Activated naive CD8-positive, alpha-beta T cell treated with anti-CD3 and anti-CD28 coated beads, Interleukin-2, amount 50 U/mL, for 16 hours (primary cell): Measurements from ENCODE around the gene RDX.
"Not testable (repeated sequence)": the region's sequence is repeated elsewhere in the genome, so short reads cannot be mapped to it uniquely, and the experiment has no call there.

Experiments used
- DNase-seq: peaks from one replicate; pipeline ENCODE4 v3.0.0-alpha.2; 2020; ENCODE audit warnings: low read depth, low spot score

Gene RDX

DNA sequence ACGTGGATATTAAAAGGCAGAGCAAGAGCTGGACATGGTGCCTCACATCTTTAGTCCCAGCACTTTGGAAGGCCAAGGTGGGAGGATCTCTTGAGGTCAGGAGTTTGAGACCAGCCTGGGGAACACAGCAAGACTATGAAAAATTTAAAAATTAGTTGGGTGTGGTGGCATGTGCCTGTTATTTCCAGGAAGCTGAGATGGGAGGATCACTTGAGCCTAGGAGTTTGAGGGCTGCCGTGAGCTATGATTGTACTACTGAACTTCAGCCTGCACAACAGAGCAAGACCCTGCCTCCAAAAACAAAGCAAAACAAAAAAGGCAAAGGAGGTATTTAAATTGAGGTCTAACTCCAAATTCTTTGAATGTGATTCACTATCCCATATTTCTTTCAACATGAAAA, 23.5 kb downstream of the RDX start:
- no peak for DNase-seq

- no peak for DNase-seq
Measured at GRCh38 chr11:110269996-110270395, 26.4 kb downstream of the RDX start.

- no peak for DNase-seq
Measured at GRCh38 chr11:110268441-110268840, 28.0 kb downstream of the RDX start.

- no peak for DNase-seq
Measured at GRCh38 chr11:110262072-110262403, 34.4 kb downstream of the RDX start.

DNA sequence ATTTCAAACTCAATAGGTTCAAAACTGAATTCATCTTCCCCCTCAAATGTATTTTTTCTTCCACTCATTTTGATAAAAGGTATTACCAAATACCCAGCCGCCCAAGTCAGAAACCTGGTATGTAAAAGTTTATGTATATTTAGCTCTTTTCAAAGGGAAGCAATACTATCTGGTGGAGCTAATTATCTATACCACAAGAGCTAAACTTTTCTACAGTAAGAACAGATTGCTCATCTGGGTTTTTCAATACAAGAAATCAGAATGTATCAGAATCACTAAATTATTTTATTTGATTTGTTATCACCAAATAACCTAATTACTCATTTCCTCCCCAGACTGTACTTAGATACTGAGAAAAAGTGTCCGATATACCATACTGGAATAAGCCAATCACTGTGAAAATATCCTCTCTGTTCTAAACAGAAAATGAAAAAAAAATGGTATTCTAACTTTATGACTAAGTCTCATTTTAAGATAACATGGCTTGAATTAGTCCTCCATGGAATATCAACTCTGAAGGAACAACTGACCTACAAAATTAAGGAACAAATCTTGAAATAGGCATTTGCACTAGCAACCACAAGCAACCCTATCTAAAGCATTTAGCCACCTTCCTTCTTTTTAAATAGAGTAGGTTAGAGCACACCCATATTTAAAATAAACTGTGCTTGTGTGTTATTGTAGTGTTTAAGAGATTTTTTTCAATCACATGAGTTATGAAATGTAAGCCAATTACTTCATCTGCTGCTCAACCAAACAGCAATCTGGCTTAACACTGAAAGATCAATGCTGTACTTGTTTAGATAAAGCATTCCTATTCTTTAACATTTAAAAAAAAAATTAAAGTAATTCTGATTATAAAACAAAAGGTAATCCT, 35.0 kb downstream of the RDX start:
- no peak for DNase-seq

DNA sequence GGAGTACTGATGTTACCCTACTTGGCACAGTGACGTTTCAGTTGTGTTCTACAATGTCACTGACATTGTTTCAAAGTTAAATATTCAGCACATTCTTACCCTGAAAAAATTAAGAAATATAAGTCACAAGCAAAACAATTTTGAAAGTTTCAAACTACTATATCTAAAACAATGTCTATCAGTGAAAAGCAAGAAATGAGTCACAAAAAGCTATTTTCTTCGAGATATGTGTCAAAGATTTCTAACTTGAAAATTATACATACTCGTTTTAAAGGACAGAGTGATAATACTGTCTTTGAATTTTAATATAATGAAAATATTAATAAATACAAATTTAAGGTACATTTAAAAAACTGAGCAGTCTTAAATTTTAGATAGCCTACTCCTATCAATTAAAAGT, 42.9 kb downstream of the RDX start:
- no peak for DNase-seq

DNA sequence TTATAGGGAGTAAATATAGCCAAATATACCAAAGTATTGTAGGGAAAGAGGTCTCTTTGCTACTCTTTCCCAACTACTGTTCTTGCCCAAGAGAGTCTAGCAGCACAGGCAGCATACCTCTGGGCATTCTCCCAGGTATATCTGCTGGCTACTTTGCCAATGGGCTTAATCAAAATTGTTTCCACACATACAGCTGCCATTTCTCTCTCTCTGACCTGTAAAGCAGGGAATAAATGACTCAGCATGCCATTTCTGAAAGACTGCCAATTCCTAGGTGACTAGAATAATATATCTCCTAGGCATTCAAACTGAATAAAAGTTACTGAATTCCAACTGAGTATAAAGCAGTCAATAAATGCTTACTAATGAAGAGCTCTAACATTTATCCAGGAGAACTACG, 44.6 kb downstream of the RDX start:
- no peak for DNase-seq

DNA sequence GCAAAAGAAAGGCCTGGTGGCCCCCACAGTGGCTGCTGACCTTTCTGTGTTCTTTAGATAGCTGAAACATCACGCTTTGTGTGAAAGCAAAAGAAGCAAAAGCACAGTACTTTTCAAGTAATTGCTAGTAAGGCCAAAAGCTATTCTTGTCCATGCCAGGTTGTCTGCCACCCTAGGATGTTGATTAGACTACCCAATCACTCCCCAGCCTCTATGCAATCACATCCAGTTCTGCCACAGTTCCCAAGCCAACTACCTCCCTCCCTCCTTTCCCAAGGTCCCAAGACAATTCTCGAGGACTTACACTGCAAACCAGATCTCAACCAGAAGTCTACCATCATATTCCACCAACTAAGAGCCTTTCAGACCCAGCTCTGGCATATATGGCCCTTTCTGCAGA, 46.2 kb downstream of the RDX start:
- DNase-seq: no peak

DNA sequence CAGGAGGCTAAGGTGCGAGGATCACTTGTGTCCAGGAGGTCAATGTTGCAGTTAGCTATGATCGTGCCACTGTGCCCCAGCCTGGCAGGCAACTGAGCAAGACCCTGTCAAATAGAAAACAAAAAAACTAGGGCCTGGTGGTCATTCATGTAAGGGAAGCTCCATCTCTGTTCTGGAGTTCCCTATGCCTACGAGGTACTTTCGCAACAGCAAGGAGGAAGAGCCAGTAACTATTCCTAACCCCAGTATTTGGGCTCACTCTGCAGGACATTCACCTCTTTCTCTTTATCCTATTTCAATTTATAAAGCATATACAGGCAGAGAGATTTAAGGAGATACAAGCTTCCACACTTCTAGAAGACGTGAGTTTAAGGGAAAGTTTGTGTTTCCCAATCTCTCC, 46.6 kb downstream of the RDX start:
- DNase-seq: no peak

DNA sequence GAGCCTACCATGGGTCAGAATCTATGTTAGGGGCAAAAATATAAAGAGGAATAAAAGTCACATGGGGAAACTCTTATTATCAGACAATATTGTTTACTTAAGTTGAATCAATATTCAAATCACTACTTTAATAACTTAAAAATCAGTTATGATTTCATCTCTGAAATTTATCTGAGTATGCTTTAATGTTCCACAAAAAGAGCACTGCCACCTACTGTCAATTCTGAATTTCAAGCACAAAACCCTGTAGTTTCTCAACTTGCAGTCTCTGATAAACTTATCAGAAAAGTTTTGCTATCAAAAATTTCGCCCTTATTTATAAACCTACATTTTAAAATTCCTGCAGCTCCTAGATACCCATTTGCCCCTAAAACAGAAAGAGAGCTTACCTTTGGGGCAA, 47.3 kb downstream of the RDX start:
- no peak for DNase-seq

DNA sequence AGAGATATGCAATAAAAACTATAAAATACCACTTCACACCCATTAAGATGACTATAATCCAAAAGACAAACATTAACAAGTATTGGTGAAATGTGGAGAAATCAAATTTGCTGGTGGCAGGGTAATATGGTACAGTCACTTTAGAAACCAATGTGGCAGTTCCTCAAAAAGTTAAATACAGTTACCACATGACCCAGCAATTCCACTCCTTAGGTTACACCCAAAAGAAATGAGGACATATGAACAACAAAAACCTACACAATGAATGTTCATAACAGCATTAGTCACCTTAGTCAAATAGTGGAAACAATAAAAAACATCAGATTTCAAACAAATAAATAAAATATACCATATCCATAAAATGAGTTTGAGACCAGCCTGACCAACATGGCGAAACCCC, 52.6 kb downstream of the RDX start:
- DNase-seq: no peak

GRCh38 chr11:110242746-110243145, 53.7 kb downstream of the RDX start:
- no peak for DNase-seq

- no peak for DNase-seq
Measured at GRCh38 chr11:110242188-110242587, 54.2 kb downstream of the RDX start.

GRCh38 chr11:110235966-110236365, 60.4 kb downstream of the RDX start:
- no peak for DNase-seq

- no peak for DNase-seq
Measured at GRCh38 chr11:110230377-110230776, 66.0 kb downstream of the RDX start.

DNA sequence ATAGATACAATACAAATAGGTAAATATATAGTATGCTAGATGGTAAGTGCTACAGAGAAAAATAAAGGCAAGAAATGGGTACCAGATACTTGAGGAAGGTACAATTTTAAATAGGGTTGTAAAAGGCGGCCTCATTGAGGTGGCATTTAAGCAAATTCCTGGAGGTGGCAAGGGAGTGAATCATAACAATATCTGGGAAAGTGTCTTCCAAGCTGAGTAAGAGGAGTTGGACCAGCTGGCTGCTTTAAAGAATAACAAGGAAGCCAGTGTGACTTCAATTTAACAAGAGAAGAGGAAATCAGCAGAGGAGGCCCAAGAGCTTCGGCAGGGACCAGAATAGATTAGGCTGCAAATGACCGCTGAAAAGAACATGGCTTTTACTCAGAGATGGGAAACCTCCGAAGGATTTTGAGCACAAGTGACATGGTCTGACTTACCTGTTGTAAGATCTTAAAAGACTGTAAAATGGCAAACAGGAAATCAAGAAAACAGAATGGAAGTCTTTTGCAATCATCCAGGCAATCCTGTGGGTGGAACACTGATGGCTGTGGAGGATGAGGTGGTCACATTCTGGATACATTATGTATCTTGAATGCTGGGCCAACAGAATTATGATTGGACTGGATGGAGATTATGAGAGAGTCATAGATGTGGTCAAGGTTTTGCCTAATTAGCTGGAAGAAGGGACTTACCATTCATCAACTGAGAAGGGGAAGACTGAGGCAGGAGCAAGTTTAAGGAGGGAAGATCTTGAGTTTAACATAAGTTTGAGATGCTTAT, 77.2 kb downstream of the RDX start:
- DNase-seq: no peak

DNA sequence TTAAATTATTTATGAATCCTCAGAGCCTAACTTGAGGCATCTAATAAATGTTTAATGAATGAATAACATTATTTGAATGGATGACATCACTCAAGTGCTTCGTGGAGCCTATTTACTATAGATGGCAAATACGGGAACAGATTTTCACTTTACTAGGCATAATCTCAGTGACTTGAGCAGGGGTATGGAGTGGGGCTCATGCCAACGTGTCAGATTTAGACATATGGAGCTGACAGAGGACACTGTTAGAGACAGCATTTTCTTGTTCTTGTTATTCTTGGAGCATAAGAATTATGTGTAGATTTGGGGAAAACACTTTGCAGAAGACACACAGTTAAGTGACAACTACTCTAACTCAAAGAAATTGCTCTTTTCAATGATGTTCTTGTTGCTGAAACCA, 78.5 kb downstream of the RDX start:
- no peak for DNase-seq

DNA sequence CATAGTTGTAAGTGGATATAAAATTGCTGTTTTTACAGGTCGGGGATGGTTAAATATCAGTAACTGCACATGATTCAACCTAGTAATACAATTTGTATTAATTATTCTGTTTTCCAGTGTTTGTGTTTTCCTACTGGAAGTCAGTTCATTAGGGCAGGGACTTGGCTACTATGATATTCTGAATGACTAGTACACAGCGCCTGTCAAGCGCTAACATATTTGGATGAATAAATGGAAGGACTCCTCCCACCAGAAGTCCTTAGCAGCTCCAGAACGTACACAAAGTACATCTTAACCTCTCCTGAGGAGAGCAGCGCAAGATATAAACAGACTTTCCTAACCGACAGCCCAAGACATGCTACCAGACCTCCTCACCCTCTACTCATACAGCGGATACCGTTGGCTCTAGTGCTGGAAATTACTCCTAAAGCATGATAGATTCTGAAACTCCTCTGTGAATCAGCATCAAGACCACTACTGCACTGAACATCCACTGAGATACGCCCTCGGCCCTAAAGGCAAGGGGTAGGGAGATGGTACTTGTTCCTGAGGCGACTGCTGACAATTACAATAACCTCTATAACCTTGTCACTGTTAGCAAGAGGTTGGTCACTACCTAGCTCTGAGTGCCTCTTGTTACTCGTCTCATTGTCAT, 79.1 kb downstream of the RDX start:
- no peak for DNase-seq

DNA sequence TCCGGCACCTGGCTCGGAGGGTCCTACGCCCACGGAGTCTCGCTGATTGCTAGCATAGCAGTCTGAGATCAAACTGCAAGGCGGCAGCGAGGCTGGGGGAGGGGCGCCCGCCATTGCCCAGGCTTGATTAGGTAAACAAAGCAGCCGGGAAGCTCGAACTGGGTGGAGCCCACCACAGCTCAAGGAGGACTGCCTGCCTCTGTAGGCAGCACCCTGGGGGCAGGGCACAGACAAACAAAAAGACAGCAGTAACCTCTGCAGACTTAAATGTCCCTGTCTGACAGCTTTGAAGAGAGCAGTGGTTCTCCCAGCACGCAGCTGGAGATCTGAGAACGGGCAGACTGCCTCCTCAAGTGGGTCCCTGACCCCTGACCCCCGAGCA, 87.1 kb downstream of the RDX start:
- DNase-seq: not testable (repeated sequence)

- not testable (repeated sequence) for DNase-seq
Measured at GRCh38 chr11:110208678-110209312, 87.6 kb downstream of the RDX start.

- DNase-seq: no peak
Measured at GRCh38 chr11:110207123-110207522, 89.3 kb downstream of the RDX start.

GRCh38 chr11:110200836-110201235, 95.6 kb downstream of the RDX start:
- DNase-seq: no peak
